ENCODE results near the gene PTPRB. TPM values are rescaled to one million over a fixed set of nuclear protein-coding genes. Genes with fewer than 3 reads are reported as not detected.

The PTPRB gene
- total RNA-seq, 1 experiment from 2014 or later = not detected

DNA sequence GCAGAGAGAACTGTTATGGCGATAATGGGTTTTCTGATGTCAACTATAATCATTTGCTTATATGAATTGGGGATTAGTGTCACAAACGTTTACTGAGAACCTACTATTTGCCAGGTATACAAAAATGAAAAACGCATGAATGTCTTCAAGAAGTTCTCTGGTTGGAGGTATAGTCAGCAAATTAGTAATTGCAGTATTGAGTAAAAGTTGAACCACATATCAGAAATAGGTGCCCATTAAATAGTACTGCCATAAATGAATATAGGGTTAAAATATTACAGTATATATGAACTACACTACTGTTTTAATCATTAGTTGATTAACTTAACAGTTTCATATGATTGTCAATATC, 60.0 kb downstream of the PTPRB start:
- Histone ChIP-seq H3K79me2 (ENCODE audit: low read length) (no peaks in the 10 kb centered on the region), H3K4me1 (ENCODE audit: low read length) (peaks cover 12% of the 10 kb centered on the region), H3K36me3 (ENCODE audit: insufficient read depth, low read length) (no peaks in the 10 kb centered on the region), H3K27ac (ENCODE audit: low read length) (no peak overlapping the region), H4K20me1 (ENCODE audit: insufficient read depth, low read depth, low read length) (no peaks in the 10 kb centered on the region), H3K27me3 (ENCODE audit: low read length) (no peaks in the 10 kb centered on the region), H2AFZ (ENCODE audit: low read length) (no peak overlapping the region), H3K9me2 (replicated peaks; ENCODE audit: insufficient read depth, low read length) (no peaks in the 10 kb centered on the region; the same call in 1 of the 2 replicates), H3K9ac (ENCODE audit: low read length) (no peak overlapping the region), H3K4me3 (ENCODE audit: low read length) (no peak overlapping the region), H3K4me2 (ENCODE audit: low read depth, low read length, poor library complexity, severe bottlenecking) (peak overlapping the region; percentile 18), H3K9me3 (ENCODE audit: low read length) (no peaks in the 10 kb centered on the region)
- DNase-seq = no peak

DNA sequence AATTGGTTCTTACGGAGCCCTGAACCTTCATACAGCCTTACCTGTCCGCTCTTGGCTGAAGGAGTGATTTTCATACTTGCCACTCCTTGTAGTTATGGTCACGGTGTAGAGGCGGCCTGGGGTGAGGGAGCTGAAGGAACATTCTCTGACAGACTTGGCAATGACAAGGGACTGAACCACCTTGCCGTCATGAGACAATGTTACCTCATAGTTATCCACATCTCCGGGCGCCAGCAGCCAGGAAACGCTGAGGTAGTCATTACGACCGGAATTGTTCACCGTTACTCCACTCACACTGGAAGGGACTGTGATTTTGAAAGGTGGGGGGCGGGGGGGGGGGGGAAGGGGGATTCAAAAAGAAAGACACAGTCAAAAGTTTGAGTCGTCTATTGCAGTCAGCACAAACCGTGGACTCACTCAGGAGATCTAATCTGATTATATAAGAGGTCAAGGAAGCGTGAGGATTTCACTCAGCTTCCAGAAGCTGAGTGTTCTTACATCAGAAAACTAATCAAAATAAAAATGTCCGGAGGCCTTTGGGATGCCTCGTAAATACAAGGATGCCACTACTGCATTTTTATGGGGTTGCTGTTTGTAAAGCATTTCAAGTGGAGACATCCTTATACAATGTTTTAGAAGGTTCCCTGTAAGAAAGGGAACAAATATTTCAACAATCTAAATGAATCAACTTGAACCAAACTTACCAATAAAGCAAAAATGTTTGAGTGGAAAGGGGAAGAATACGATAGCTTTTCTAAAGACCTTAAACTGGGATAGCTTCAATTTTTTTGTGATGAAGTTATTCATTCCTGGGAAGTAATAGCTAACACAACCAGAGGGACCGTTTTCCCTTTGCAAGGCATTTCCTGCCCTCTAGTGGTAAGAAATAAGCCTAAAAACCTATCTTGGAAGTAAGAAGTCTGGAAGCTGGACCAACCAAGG, 60.6 kb downstream of the PTPRB start:
- peak; percentile 83 for DNase-seq
- H3K9me3 ChIP-seq (ENCODE audit: low read length) = no peaks in the 10 kb centered on the region
- no peaks in the 10 kb centered on the region for H3K9me2 ChIP-seq (replicated peaks; ENCODE audit: insufficient read depth, low read length)
- no peaks in the 10 kb centered on the region for H3K79me2 ChIP-seq (ENCODE audit: low read length)
- no peaks in the 10 kb centered on the region for H4K20me1 ChIP-seq (ENCODE audit: insufficient read depth, low read depth, low read length)
- no peak overlapping the region for H3K4me3 ChIP-seq (ENCODE audit: low read length)
- H3K4me2 ChIP-seq (ENCODE audit: low read depth, low read length, poor library complexity, severe bottlenecking) = peak overlapping the region; percentile 18
- H3K27ac ChIP-seq (ENCODE audit: low read length) = no peak overlapping the region
- no peaks in the 10 kb centered on the region for H3K27me3 ChIP-seq (ENCODE audit: low read length)
- H3K9ac ChIP-seq (ENCODE audit: low read length) = no peak overlapping the region
- no peaks in the 10 kb centered on the region; the same call in 1 of the 2 replicates for H3K36me3 ChIP-seq (ENCODE audit: insufficient read depth, low read length)
- H3K4me1 ChIP-seq (ENCODE audit: low read length) = peaks cover 12% of the 10 kb centered on the region
- H2AFZ ChIP-seq (ENCODE audit: low read length) = no peak overlapping the region

DNA sequence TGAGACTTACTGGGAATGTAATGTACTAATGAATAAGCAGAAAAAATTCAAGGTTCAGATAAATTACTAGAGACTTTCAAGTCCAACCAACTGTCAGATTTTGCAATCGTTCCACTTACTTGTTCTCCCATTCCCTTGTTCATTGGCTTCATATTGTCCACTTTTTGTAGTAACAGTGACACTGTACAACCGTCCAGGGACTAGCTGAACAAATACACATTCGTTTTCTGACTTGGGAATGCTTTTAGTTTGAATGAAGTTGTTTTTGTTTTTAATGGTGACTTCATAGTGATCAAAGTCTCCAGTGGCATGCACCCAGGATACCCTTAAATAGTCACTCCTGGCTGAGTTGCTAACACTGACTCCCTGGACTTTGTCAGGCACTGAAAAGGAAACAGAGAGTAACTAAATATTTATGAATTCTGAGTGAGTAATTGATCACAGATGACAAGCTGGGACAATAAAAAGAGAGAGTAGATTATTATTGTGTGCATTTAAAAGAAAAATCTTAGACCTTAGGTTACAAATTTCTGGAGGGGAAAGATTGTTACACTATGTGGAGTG, 65.4 kb downstream of the PTPRB start:
- Histone ChIP-seq H2AFZ (ENCODE audit: low read length) (no peak overlapping the region), H3K79me2 (ENCODE audit: low read length) (no peaks in the 10 kb centered on the region), H3K4me1 (ENCODE audit: low read length) (peaks cover 6% of the 10 kb centered on the region), H3K9me2 (replicated peaks; ENCODE audit: insufficient read depth, low read length) (no peaks in the 10 kb centered on the region), H3K4me2 (ENCODE audit: low read depth, low read length, poor library complexity, severe bottlenecking) (no peak overlapping the region), H4K20me1 (ENCODE audit: insufficient read depth, low read depth, low read length) (no peaks in the 10 kb centered on the region), H3K9ac (ENCODE audit: low read length) (no peak overlapping the region), H3K36me3 (ENCODE audit: insufficient read depth, low read length) (no peaks in the 10 kb centered on the region; the same call in 1 of the 2 replicates), H3K27me3 (ENCODE audit: low read length) (no peaks in the 10 kb centered on the region), H3K27ac (ENCODE audit: low read length) (no peak overlapping the region), H3K4me3 (ENCODE audit: low read length) (no peak overlapping the region), H3K9me3 (ENCODE audit: low read length) (no peaks in the 10 kb centered on the region)
- DNase-seq = no peak

DNA sequence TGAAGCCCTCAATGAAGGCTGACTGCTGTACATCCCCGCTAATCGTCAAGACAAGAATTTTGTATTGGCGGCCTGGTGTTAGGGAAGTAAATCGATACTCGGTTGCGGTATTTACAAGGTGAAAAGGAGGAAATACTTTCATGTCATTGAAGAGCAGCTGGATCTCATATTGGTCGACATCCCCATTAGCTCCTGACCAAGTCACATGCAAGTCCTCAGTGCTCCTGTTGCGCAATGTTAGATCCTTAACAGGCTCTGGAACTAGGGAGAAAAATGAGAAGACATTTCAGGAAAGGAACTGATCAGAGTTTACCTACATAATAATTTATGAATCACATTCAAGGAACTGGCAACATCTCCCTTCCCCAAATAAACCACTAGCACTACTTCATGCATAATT, 66.2 kb downstream of the PTPRB start:
- H3K36me3 ChIP-seq (ENCODE audit: insufficient read depth, low read length) = no peaks in the 10 kb centered on the region; the same call in 1 of the 2 replicates
- H3K79me2 ChIP-seq (ENCODE audit: low read length) = no peaks in the 10 kb centered on the region
- DNase-seq = no peak
- H3K9me3 ChIP-seq (ENCODE audit: low read length) = no peaks in the 10 kb centered on the region
- no peak overlapping the region for H3K4me3 ChIP-seq (ENCODE audit: low read length)
- H3K27ac ChIP-seq (ENCODE audit: low read length) = no peak overlapping the region
- H3K9me2 ChIP-seq (replicated peaks; ENCODE audit: insufficient read depth, low read length) = no peaks in the 10 kb centered on the region
- H4K20me1 ChIP-seq (ENCODE audit: insufficient read depth, low read depth, low read length) = no peaks in the 10 kb centered on the region
- H3K27me3 ChIP-seq (ENCODE audit: low read length) = no peaks in the 10 kb centered on the region
- H3K4me1 ChIP-seq (ENCODE audit: low read length) = no peaks in the 10 kb centered on the region
- no peak overlapping the region for H3K4me2 ChIP-seq (ENCODE audit: low read depth, low read length, poor library complexity, severe bottlenecking)
- no peak overlapping the region for H3K9ac ChIP-seq (ENCODE audit: low read length)
- no peak overlapping the region for H2AFZ ChIP-seq (ENCODE audit: low read length)

DNA sequence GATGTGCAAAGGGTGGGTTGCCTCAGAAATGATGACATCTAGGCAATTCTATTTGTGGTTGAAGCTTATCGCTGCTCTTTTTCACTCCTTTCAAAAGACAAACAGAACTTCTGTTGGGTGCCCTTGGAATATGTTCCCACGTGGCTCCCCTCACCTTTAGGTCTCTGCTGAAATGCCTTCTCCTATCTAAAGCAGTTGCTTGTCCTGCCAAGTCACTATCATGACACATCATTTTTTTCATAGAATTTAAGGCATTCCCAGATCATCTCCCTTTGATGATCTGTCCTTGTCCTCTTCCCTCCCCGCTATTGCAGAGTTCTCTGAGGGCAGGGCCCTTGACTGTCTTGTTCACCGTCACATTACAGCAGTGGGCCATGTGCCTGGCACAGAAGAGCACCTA, 75.7 kb downstream of the PTPRB start:
- Histone ChIP-seq H2AFZ (ENCODE audit: low read length) (no peak overlapping the region), H3K4me2 (ENCODE audit: low read depth, low read length, poor library complexity, severe bottlenecking) (no peak overlapping the region), H3K4me1 (ENCODE audit: low read length) (peaks cover 18% of the 10 kb centered on the region), H3K27me3 (ENCODE audit: low read length) (no peaks in the 10 kb centered on the region), H3K9me3 (ENCODE audit: low read length) (no peaks in the 10 kb centered on the region), H4K20me1 (ENCODE audit: insufficient read depth, low read depth, low read length) (no peaks in the 10 kb centered on the region), H3K79me2 (ENCODE audit: low read length) (no peaks in the 10 kb centered on the region), H3K36me3 (ENCODE audit: insufficient read depth, low read length) (peaks cover 3% of the 10 kb centered on the region; the same call in 1 of the 2 replicates), H3K9ac (ENCODE audit: low read length) (no peak overlapping the region), H3K27ac (ENCODE audit: low read length) (no peak overlapping the region), H3K4me3 (ENCODE audit: low read length) (no peak overlapping the region), H3K9me2 (replicated peaks; ENCODE audit: insufficient read depth, low read length) (no peaks in the 10 kb centered on the region)
- DNase-seq = no peak

DNA sequence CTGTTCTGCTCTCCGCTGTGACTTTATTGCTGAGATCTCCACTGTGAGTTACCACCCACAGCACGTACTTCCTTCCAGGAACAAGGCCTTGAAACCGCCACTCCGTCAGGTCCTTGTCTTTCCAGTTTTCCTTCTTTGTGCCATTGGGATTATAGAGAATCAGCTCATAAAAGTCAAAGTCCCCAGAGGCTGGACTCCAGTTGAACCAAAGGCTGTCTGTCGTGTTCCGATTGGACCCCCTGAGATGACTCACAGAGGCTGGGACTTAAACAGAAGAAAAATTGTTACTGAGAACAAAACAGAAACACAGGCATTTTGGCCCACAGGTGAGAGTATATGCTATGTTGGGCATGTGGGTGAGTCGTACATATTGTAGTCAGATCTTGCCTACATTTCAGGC, 76.6 kb downstream of the PTPRB start:
- no peaks in the 10 kb centered on the region for H3K27me3 ChIP-seq (ENCODE audit: low read length)
- H3K36me3 ChIP-seq (ENCODE audit: insufficient read depth, low read length) = peaks cover 3% of the 10 kb centered on the region; the same call in 1 of the 2 replicates
- DNase-seq = no peak
- H3K79me2 ChIP-seq (ENCODE audit: low read length) = no peaks in the 10 kb centered on the region
- peaks cover 18% of the 10 kb centered on the region for H3K4me1 ChIP-seq (ENCODE audit: low read length)
- no peaks in the 10 kb centered on the region for H3K9me3 ChIP-seq (ENCODE audit: low read length)
- H3K27ac ChIP-seq (ENCODE audit: low read length) = no peak overlapping the region
- no peak overlapping the region for H2AFZ ChIP-seq (ENCODE audit: low read length)
- H4K20me1 ChIP-seq (ENCODE audit: insufficient read depth, low read depth, low read length) = no peaks in the 10 kb centered on the region
- no peak overlapping the region for H3K4me2 ChIP-seq (ENCODE audit: low read depth, low read length, poor library complexity, severe bottlenecking)
- H3K9ac ChIP-seq (ENCODE audit: low read length) = no peak overlapping the region
- no peak overlapping the region for H3K4me3 ChIP-seq (ENCODE audit: low read length)
- H3K9me2 ChIP-seq (replicated peaks; ENCODE audit: insufficient read depth, low read length) = no peaks in the 10 kb centered on the region

DNA sequence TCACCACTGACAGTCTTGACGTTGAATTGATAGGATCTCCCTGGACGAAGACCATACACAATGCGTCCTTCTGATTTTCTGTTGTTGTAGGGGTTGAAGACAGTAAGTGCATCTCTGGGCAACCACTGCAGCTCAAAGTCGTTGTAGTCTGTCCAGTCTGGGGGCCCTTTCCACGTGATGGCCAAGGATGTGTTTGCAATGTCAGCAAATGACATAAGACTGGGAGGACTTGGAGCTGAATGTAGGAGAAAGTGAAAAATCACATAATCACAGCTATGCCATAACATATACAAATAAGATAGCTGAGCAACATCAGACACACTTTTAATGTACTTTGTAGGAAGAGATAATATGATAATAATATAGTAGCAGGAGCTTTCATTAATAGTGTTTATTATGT, 77.8 kb downstream of the PTPRB start:
- no peak overlapping the region for H3K4me3 ChIP-seq (ENCODE audit: low read length)
- peaks cover 17% of the 10 kb centered on the region for H3K4me1 ChIP-seq (ENCODE audit: low read length)
- DNase-seq = no peak
- no peak overlapping the region for H3K9ac ChIP-seq (ENCODE audit: low read length)
- H3K9me2 ChIP-seq (replicated peaks; ENCODE audit: insufficient read depth, low read length) = no peaks in the 10 kb centered on the region
- H4K20me1 ChIP-seq (ENCODE audit: insufficient read depth, low read depth, low read length) = no peaks in the 10 kb centered on the region
- no peaks in the 10 kb centered on the region for H3K36me3 ChIP-seq (ENCODE audit: insufficient read depth, low read length)
- no peak overlapping the region for H2AFZ ChIP-seq (ENCODE audit: low read length)
- H3K27ac ChIP-seq (ENCODE audit: low read length) = no peak overlapping the region
- H3K27me3 ChIP-seq (ENCODE audit: low read length) = no peaks in the 10 kb centered on the region
- H3K79me2 ChIP-seq (ENCODE audit: low read length) = no peaks in the 10 kb centered on the region
- no peak overlapping the region for H3K4me2 ChIP-seq (ENCODE audit: low read depth, low read length, poor library complexity, severe bottlenecking)
- H3K9me3 ChIP-seq (ENCODE audit: low read length) = no peaks in the 10 kb centered on the region

DNA sequence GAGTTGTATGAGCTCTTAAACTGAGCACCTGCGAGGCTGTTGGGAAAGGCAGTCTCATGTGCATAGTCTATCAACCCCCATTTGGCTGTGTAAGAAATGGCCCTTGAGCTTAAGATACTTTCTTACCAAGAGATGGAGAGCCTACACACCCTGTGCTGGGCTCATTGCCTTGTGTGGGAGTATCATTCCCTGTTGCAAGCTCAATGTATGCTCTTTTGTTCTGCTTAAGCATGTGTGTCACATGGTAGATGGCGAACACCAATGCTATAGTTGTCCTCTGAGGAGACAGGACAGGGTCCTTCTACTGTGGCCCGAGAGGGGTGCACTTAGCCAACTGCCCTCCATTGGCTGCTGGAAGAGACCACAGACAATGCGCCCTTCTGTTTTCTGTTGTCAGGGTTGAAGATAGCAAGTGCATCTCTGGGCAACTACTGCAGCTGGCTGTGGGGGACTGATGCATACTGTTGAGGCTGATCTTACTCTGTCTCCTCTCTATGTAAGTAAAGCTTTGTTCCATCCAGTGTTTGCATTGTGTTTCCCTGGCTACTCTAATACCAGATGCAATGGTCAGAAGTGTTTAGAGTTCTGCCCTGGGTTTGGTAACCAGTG, 79.5 kb downstream of the PTPRB start:
- Histone ChIP-seq H3K36me3 (ENCODE audit: insufficient read depth, low read length) (no peaks in the 10 kb centered on the region), H2AFZ (ENCODE audit: low read length) (no peak overlapping the region), H3K79me2 (ENCODE audit: low read length) (no peaks in the 10 kb centered on the region), H3K4me3 (ENCODE audit: low read length) (no peak overlapping the region), H3K4me1 (ENCODE audit: low read length) (no peaks in the 10 kb centered on the region), H3K9me3 (ENCODE audit: low read length) (no peaks in the 10 kb centered on the region), H3K9ac (ENCODE audit: low read length) (no peak overlapping the region), H4K20me1 (ENCODE audit: insufficient read depth, low read depth, low read length) (no peaks in the 10 kb centered on the region), H3K27me3 (ENCODE audit: low read length) (no peaks in the 10 kb centered on the region), H3K27ac (ENCODE audit: low read length) (no peak overlapping the region), H3K4me2 (ENCODE audit: low read depth, low read length, poor library complexity, severe bottlenecking) (no peak overlapping the region), H3K9me2 (replicated peaks; ENCODE audit: insufficient read depth, low read length) (no peaks in the 10 kb centered on the region)
- no peak for DNase-seq

All from Karpas-422 (cell line).